ENCODE results near the gene MDFIC2. TPM values are rescaled to one million over a fixed set of nuclear protein-coding genes. Genes with fewer than 3 reads are reported as not detected.
"Not testable (repeated sequence)": the region's sequence is repeated elsewhere in the genome, so short reads cannot be mapped to it uniquely, and the experiment has no call there.

The MDFIC2 gene
- total and polyA plus RNA-seq, 3 experiments from 2014 or later = not detected

- Histone ChIP-seq H3K9me3 (ENCODE audit: low read length) (no peaks in the 10 kb centered on the region), H3K4me1 (ENCODE audit: insufficient read depth, low read length) (no peaks in the 10 kb centered on the region), H3K27me3 (ENCODE audit: insufficient read depth, low read length, poor library complexity, severe bottlenecking) (no peaks in the 10 kb centered on the region), H3K27ac (ENCODE audit: low read depth, low read length) (no peak overlapping the region), H3K36me3 (ENCODE audit: insufficient read depth, low read length) (no peaks in the 10 kb centered on the region), H3K4me3 (ENCODE audit: low read length) (no peak overlapping the region)
- H3K9me3 Mint-ChIP-seq = peaks cover 0 to 7% (median 0%) of the 10 kb centered on the region in 5 donors
- H3K27me3 Mint-ChIP-seq = no peaks in the 10 kb centered on the region
- CTCF ChIA-PET = no interaction called here
- no peak overlapping the region for H3K27ac Mint-ChIP-seq
- POLR2A ChIA-PET = no interaction called here
- no peaks in the 10 kb centered on the region for H3K36me3 Mint-ChIP-seq
- no peak overlapping the region for H3K4me3 Mint-ChIP-seq
- DNase-seq = no peak
- H3K4me1 Mint-ChIP-seq = no peaks in the 10 kb centered on the region
Observed at GRCh38 chr3:70231266-70231701, 81.2 kb downstream of the MDFIC2 start.

GRCh38 chr3:70227437-70227836 is 85.0 kb downstream of the MDFIC2 start:
- Mint-ChIP-seq H3K4me3 (no peak overlapping the region), H3K27me3 (no peaks in the 10 kb centered on the region), H3K9me3 (peaks cover 0 to 7% (median 0%) of the 10 kb centered on the region in 5 donors), H3K27ac (no peak overlapping the region), H3K36me3 (no peaks in the 10 kb centered on the region), H3K4me1 (no peaks in the 10 kb centered on the region)
- CTCF ChIA-PET = no interaction called here
- no peak for DNase-seq
- Histone ChIP-seq H3K9me3 (ENCODE audit: low read length) (no peaks in the 10 kb centered on the region), H3K36me3 (ENCODE audit: insufficient read depth, low read length) (no peaks in the 10 kb centered on the region), H3K4me3 (ENCODE audit: low read length) (no peak overlapping the region), H3K4me1 (ENCODE audit: insufficient read depth, low read length) (no peaks in the 10 kb centered on the region), H3K27ac (ENCODE audit: low read depth, low read length) (no peak overlapping the region), H3K27me3 (ENCODE audit: insufficient read depth, low read length, poor library complexity, severe bottlenecking) (no peaks in the 10 kb centered on the region)
- POLR2A ChIA-PET = no interaction called here

- Histone ChIP-seq H3K4me3 (ENCODE audit: low read length) (no peak overlapping the region), H3K4me1 (ENCODE audit: insufficient read depth, low read length) (no peaks in the 10 kb centered on the region), H3K27me3 (ENCODE audit: insufficient read depth, low read length, poor library complexity, severe bottlenecking) (no peaks in the 10 kb centered on the region), H3K9me3 (ENCODE audit: low read length) (no peaks in the 10 kb centered on the region), H3K36me3 (ENCODE audit: insufficient read depth, low read length) (no peaks in the 10 kb centered on the region), H3K27ac (ENCODE audit: low read depth, low read length) (no peak overlapping the region)
- Mint-ChIP-seq H3K4me3 (no peak overlapping the region), H3K36me3 (no peaks in the 10 kb centered on the region), H3K27ac (no peak overlapping the region), H3K4me1 (no peaks in the 10 kb centered on the region), H3K27me3 (no peaks in the 10 kb centered on the region), H3K9me3 (peaks cover 0 to 5% (median 0%) of the 10 kb centered on the region in 5 donors)
- ChIA-PET POLR2A (no interaction called here), CTCF (no interaction called here)
- DNase-seq = no peak
Observed at GRCh38 chr3:70225146-70225545, 87.3 kb downstream of the MDFIC2 start.

GRCh38 chr3:70224337-70224736 is 88.1 kb downstream of the MDFIC2 start:
- ChIA-PET CTCF (no interaction called here), POLR2A (no interaction called here)
- no peaks in the 10 kb centered on the region for H3K36me3 Mint-ChIP-seq
- H3K4me3 Mint-ChIP-seq = no peak overlapping the region
- H3K27me3 Mint-ChIP-seq = no peaks in the 10 kb centered on the region
- no peaks in the 10 kb centered on the region for H3K4me1 ChIP-seq (ENCODE audit: insufficient read depth, low read length)
- no peaks in the 10 kb centered on the region for H3K36me3 ChIP-seq (ENCODE audit: insufficient read depth, low read length)
- no peaks in the 10 kb centered on the region for H3K27me3 ChIP-seq (ENCODE audit: insufficient read depth, low read length, poor library complexity, severe bottlenecking)
- peaks cover 0 to 5% (median 0%) of the 10 kb centered on the region in 5 donors for H3K9me3 Mint-ChIP-seq
- H3K27ac ChIP-seq (ENCODE audit: low read depth, low read length) = no peak overlapping the region
- H3K27ac Mint-ChIP-seq = no peak overlapping the region
- DNase-seq = no peak
- H3K9me3 ChIP-seq (ENCODE audit: low read length) = no peaks in the 10 kb centered on the region
- H3K4me3 ChIP-seq (ENCODE audit: low read length) = no peak overlapping the region
- H3K4me1 Mint-ChIP-seq = no peaks in the 10 kb centered on the region

- Histone ChIP-seq H3K9me3 (ENCODE audit: low read length) (no peaks in the 10 kb centered on the region), H3K4me3 (ENCODE audit: low read length) (no peak overlapping the region), H3K4me1 (ENCODE audit: insufficient read depth, low read length) (no peaks in the 10 kb centered on the region), H3K27me3 (ENCODE audit: insufficient read depth, low read length, poor library complexity, severe bottlenecking) (no peaks in the 10 kb centered on the region), H3K27ac (ENCODE audit: low read depth, low read length) (no peak overlapping the region), H3K36me3 (ENCODE audit: insufficient read depth, low read length) (no peaks in the 10 kb centered on the region)
- Mint-ChIP-seq H3K4me1 (no peaks in the 10 kb centered on the region), H3K36me3 (no peaks in the 10 kb centered on the region), H3K27me3 (no peaks in the 10 kb centered on the region), H3K4me3 (no peak overlapping the region), H3K27ac (no peak overlapping the region), H3K9me3 (no peaks in the 10 kb centered on the region)
- ChIA-PET POLR2A (no interaction called here), CTCF (no interaction called here)
- DNase-seq = no peak
Observed at GRCh38 chr3:70218471-70218870, 94.0 kb downstream of the MDFIC2 start.

- H3K36me3 ChIP-seq (ENCODE audit: insufficient read depth, low read length); H3K9me3 ChIP-seq (ENCODE audit: low read length); H3K27ac Mint-ChIP-seq; H3K4me1 ChIP-seq (ENCODE audit: insufficient read depth, low read length); H3K27me3 Mint-ChIP-seq; H3K4me3 ChIP-seq (ENCODE audit: low read length); H3K27ac ChIP-seq (ENCODE audit: low read depth, low read length); H3K9me3 Mint-ChIP-seq; DNase-seq; POLR2A ChIA-PET; H3K4me1 Mint-ChIP-seq; CTCF ChIA-PET; H3K27me3 ChIP-seq (ENCODE audit: insufficient read depth, low read length, poor library complexity, severe bottlenecking); H3K4me3 Mint-ChIP-seq; H3K36me3 Mint-ChIP-seq: not testable (repeated sequence)
Observed at GRCh38 chr3:70211274-70211673, 101.2 kb downstream of the MDFIC2 start.

- ChIA-PET POLR2A (no interaction called here), CTCF (no interaction called here)
- Histone ChIP-seq H3K27me3 (ENCODE audit: insufficient read depth, low read length, poor library complexity, severe bottlenecking) (no peaks in the 10 kb centered on the region), H3K9me3 (ENCODE audit: low read length) (no peaks in the 10 kb centered on the region), H3K27ac (ENCODE audit: low read depth, low read length) (no peak overlapping the region), H3K4me1 (ENCODE audit: insufficient read depth, low read length) (no peaks in the 10 kb centered on the region), H3K4me3 (ENCODE audit: low read length) (no peak overlapping the region), H3K36me3 (ENCODE audit: insufficient read depth, low read length) (no peaks in the 10 kb centered on the region)
- Mint-ChIP-seq H3K9me3 (peaks cover 0 to 8% (median 4%) of the 10 kb centered on the region in 5 donors), H3K27me3 (peaks cover 0 to 2% of the 10 kb centered on the region in 2 donors), H3K27ac (no peak overlapping the region), H3K36me3 (no peaks in the 10 kb centered on the region), H3K4me1 (no peaks in the 10 kb centered on the region), H3K4me3 (no peak overlapping the region)
- no peak for DNase-seq
Observed at GRCh38 chr3:70201975-70202374, 110.5 kb downstream of the MDFIC2 start.

GRCh38 chr3:70189884-70190473 is 122.5 kb downstream of the MDFIC2 start:
- H3K36me3 ChIP-seq (ENCODE audit: insufficient read depth, low read length) = no peaks in the 10 kb centered on the region
- Mint-ChIP-seq H3K4me3 (no peak overlapping the region), H3K36me3 (no peaks in the 10 kb centered on the region), H3K9me3 (peaks cover 0 to 11% (median 2%) of the 10 kb centered on the region in 5 donors), H3K27me3 (no peaks in the 10 kb centered on the region), H3K4me1 (no peaks in the 10 kb centered on the region), H3K27ac (no peak overlapping the region)
- DNase-seq = no peak
- ChIA-PET CTCF (no interaction called here), POLR2A (no interaction called here)
- no peak overlapping the region for H3K27ac ChIP-seq (ENCODE audit: low read depth, low read length)
- H3K27me3 ChIP-seq (ENCODE audit: insufficient read depth, low read length, poor library complexity, severe bottlenecking) = no peaks in the 10 kb centered on the region
- no peaks in the 10 kb centered on the region for H3K4me1 ChIP-seq (ENCODE audit: insufficient read depth, low read length)
- H3K4me3 ChIP-seq (ENCODE audit: low read length) = no peak overlapping the region
- no peaks in the 10 kb centered on the region for H3K9me3 ChIP-seq (ENCODE audit: low read length)

- Mint-ChIP-seq H3K9me3 (peaks cover 0 to 11% (median 2%) of the 10 kb centered on the region in 5 donors), H3K36me3 (no peaks in the 10 kb centered on the region), H3K27ac (no peak overlapping the region), H3K27me3 (no peaks in the 10 kb centered on the region), H3K4me1 (no peaks in the 10 kb centered on the region), H3K4me3 (no peak overlapping the region)
- no peaks in the 10 kb centered on the region for H3K9me3 ChIP-seq (ENCODE audit: low read length)
- H3K27me3 ChIP-seq (ENCODE audit: insufficient read depth, low read length, poor library complexity, severe bottlenecking) = no peaks in the 10 kb centered on the region
- DNase-seq = no peak
- ChIA-PET CTCF (no interaction called here), POLR2A (no interaction called here)
- no peaks in the 10 kb centered on the region for H3K36me3 ChIP-seq (ENCODE audit: insufficient read depth, low read length)
- H3K4me3 ChIP-seq (ENCODE audit: low read length) = no peak overlapping the region
- H3K4me1 ChIP-seq (ENCODE audit: insufficient read depth, low read length) = no peaks in the 10 kb centered on the region
- no peak overlapping the region for H3K27ac ChIP-seq (ENCODE audit: low read depth, low read length)
Observed at GRCh38 chr3:70186221-70186620, 126.2 kb downstream of the MDFIC2 start.
